ENCODE measurements around the gene LRRC25.
A peak's percentile ranks its signal among the peaks of the same experiment; 100 is the strongest.
"Not testable (repeated sequence)": the region's sequence is repeated elsewhere in the genome, so short reads cannot be mapped to it uniquely, and the experiment has no call there.

The LRRC25 gene

GRCh38 chr19:18402455-18403248 is 5.2 kb upstream of the LRRC25 start:
- not testable (repeated sequence) for DNase-seq (ENCODE audit: low read depth)

GRCh38 chr19:18401580-18402112 is 4.2 kb upstream of the LRRC25 start:
- no peak for DNase-seq (ENCODE audit: low read depth)

- DNase-seq (ENCODE audit: low read depth), result no peak
Observed at GRCh38 chr19:18399008-18399407, 1.6 kb upstream of the LRRC25 start.

GRCh38 chr19:18396471-18397241 is 766 bp downstream of the LRRC25 start:
- DNase-seq (ENCODE audit: low read depth), result no peak

GRCh38 chr19:18393836-18394235 is 3.6 kb downstream of the LRRC25 start:
- DNase-seq (ENCODE audit: low read depth), result no peak

- no peak for DNase-seq (ENCODE audit: low read depth)
Observed at GRCh38 chr19:18392926-18393325, 4.5 kb downstream of the LRRC25 start.

- no peak for DNase-seq (ENCODE audit: low read depth)
Observed at GRCh38 chr19:18392417-18392816, 5.0 kb downstream of the LRRC25 start.

- DNase-seq (ENCODE audit: low read depth), result no peak
Observed at GRCh38 chr19:18391509-18392075, 5.8 kb downstream of the LRRC25 start.

GRCh38 chr19:18390065-18390907 is 7.1 kb downstream of the LRRC25 start:
- no peak for DNase-seq (ENCODE audit: low read depth)

- DNase-seq (ENCODE audit: low read depth), result no peak
Observed at GRCh38 chr19:18389726-18390064, 7.7 kb downstream of the LRRC25 start.

GRCh38 chr19:18388960-18389725 is 8.3 kb downstream of the LRRC25 start:
- no peak for DNase-seq (ENCODE audit: low read depth)

GRCh38 chr19:18388100-18388959 is 9.1 kb downstream of the LRRC25 start:
- no peak for DNase-seq (ENCODE audit: low read depth)

GRCh38 chr19:18386543-18387271 is 10.7 kb downstream of the LRRC25 start:
- DNase-seq (ENCODE audit: low read depth), result peak; percentile 40

- DNase-seq (ENCODE audit: low read depth), result peak; percentile 87
Observed at GRCh38 chr19:18385675-18386542, 11.5 kb downstream of the LRRC25 start, which contains the start of gene GDF15. Gene GDF15 (plus strand): TSS chr19:18386158. CDS start chr19:18386190, 32 bp downstream.

GRCh38 chr19:18385359-18385674 is 12.1 kb downstream of the LRRC25 start:
- no peak for DNase-seq (ENCODE audit: low read depth)

- no peak for DNase-seq (ENCODE audit: low read depth)
Observed at GRCh38 chr19:18384775-18385174, 12.6 kb downstream of the LRRC25 start.

GRCh38 chr19:18383622-18384021 is 13.8 kb downstream of the LRRC25 start:
- DNase-seq (ENCODE audit: low read depth), result not testable (repeated sequence)

GRCh38 chr19:18380843-18381242 is 16.6 kb downstream of the LRRC25 start:
- DNase-seq (ENCODE audit: low read depth), result no peak

All from stromal cell of bone marrow (primary cell).